ENCODE measurements around the gene SLC1A4.

The SLC1A4 gene

GRCh38 chr2:65022189-65022588 is 33.0 kb downstream of the SLC1A4 start:
- Histone ChIP-seq H3K9ac (ENCODE audit: insufficient read length) (no peak overlapping the region), H3K27ac (no peak overlapping the region), H3K9me3 (ENCODE audit: low read depth, low read length) (no peaks in the 10 kb centered on the region), H3K36me3 (ENCODE audit: insufficient read depth, low read length) (peaks cover 57% of the 10 kb centered on the region), H3K4me3 (no peak overlapping the region)
- TF ChIP-seq POLR2AphosphoS5 (IDR thresholded peaks at IDR 0.05; ENCODE audit: borderline replicate concordance, low read depth, low read length): no peak
- no peak for TF ChIP-seq FOXP2 (optimal IDR thresholded peaks at IDR 0.05; ENCODE audit: control extremely low read depth, extremely low read length, insufficient read depth)
- TF ChIP-seq EZH2 (IDR thresholded peaks at IDR 0.05): no peak
- DNase-seq (ENCODE audit: low read depth, low spot score): no peak

- TF ChIP-seq EZH2 (IDR thresholded peaks at IDR 0.05): no peak
- H3K27ac ChIP-seq: no peak overlapping the region
- no peak overlapping the region for H3K9ac ChIP-seq (ENCODE audit: insufficient read length)
- H3K4me3 ChIP-seq: no peak overlapping the region
- peaks cover 44% of the 10 kb centered on the region; the same call in 1 of the 2 replicates for H3K36me3 ChIP-seq (ENCODE audit: insufficient read depth, low read length)
- DNase-seq (ENCODE audit: low read depth, low spot score): no peak
- no peaks in the 10 kb centered on the region for H3K9me3 ChIP-seq (ENCODE audit: low read depth, low read length)
Measured at GRCh38 chr2:65023742-65024141, 34.5 kb downstream of the SLC1A4 start.

GRCh38 chr2:65024149-65024829 is 35.1 kb downstream of the SLC1A4 start:
- TF ChIP-seq POLR2AphosphoS5 (IDR thresholded peaks at IDR 0.05; ENCODE audit: borderline replicate concordance, low read depth, low read length) (no peak), FOXP2 (optimal IDR thresholded peaks at IDR 0.05; ENCODE audit: control extremely low read depth, extremely low read length, insufficient read depth) (no peak), EZH2 (IDR thresholded peaks at IDR 0.05) (no peak)
- Histone ChIP-seq H3K9ac (ENCODE audit: insufficient read length) (no peak overlapping the region), H3K27ac (peak overlapping the region; percentile 12; the same call in 1 of the 2 replicates), H3K4me3 (no peak overlapping the region), H3K9me3 (ENCODE audit: low read depth, low read length) (no peaks in the 10 kb centered on the region), H3K36me3 (ENCODE audit: insufficient read depth, low read length) (peaks cover 39% of the 10 kb centered on the region; the same call in 1 of the 2 replicates)
- no peak for DNase-seq (ENCODE audit: low read depth, low spot score)

GRCh38 chr2:65025453-65026123 is 36.4 kb downstream of the SLC1A4 start:
- H3K9ac ChIP-seq (ENCODE audit: insufficient read length): no peak overlapping the region
- H3K4me3 ChIP-seq: no peak overlapping the region
- no peak overlapping the region for H3K27ac ChIP-seq
- no peaks in the 10 kb centered on the region for H3K9me3 ChIP-seq (ENCODE audit: low read depth, low read length)
- TF ChIP-seq POLR2AphosphoS5 (IDR thresholded peaks at IDR 0.05; ENCODE audit: borderline replicate concordance, low read depth, low read length) (no peak), EZH2 (IDR thresholded peaks at IDR 0.05) (no peak)
- H3K36me3 ChIP-seq (ENCODE audit: insufficient read depth, low read length): peaks cover 26% of the 10 kb centered on the region; the same call in 1 of the 2 replicates
- no peak for DNase-seq (ENCODE audit: low read depth, low spot score)

DNA sequence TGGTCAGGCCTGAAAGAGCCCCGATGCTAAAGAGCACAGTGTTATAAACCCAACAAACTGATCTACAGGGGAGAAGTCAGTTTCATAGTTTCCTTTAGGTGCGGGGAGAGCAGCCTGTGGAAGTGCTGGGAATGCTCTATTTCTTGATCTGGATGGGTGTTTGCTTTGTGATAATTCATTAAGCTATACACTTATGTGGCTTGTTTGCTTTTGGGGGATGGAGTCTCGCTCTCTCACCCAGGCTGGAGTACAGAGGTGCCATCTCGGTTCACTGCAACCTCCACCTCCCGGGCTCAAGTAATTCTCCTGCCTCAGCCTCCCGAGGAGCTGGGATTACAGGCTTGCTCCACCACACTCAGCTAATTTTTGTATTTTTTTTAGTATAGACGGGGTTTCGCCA is 37.0 kb downstream of the SLC1A4 start:
- no peak overlapping the region for H3K9ac ChIP-seq (ENCODE audit: insufficient read length)
- no peak for DNase-seq (ENCODE audit: low read depth, low spot score)
- H3K9me3 ChIP-seq (ENCODE audit: low read depth, low read length): no peaks in the 10 kb centered on the region
- H3K27ac ChIP-seq: no peak overlapping the region
- H3K4me3 ChIP-seq: no peak overlapping the region
- TF ChIP-seq POLR2AphosphoS5 (IDR thresholded peaks at IDR 0.05; ENCODE audit: borderline replicate concordance, low read depth, low read length) (no peak), FOXP2 (optimal IDR thresholded peaks at IDR 0.05; ENCODE audit: control extremely low read depth, extremely low read length, insufficient read depth) (no peak), EZH2 (IDR thresholded peaks at IDR 0.05) (no peak)
- H3K36me3 ChIP-seq (ENCODE audit: insufficient read depth, low read length): peaks cover 20% of the 10 kb centered on the region; the same call in 1 of the 2 replicates

- no peak for DNase-seq (ENCODE audit: low read depth, low spot score)
- Histone ChIP-seq H3K9ac (ENCODE audit: insufficient read length) (no peak overlapping the region), H3K27ac (no peak overlapping the region), H3K36me3 (ENCODE audit: insufficient read depth, low read length) (peaks cover 13% of the 10 kb centered on the region; the same call in 1 of the 2 replicates), H3K4me3 (no peak overlapping the region), H3K9me3 (ENCODE audit: low read depth, low read length) (no peaks in the 10 kb centered on the region)
- TF ChIP-seq POLR2AphosphoS5 (IDR thresholded peaks at IDR 0.05; ENCODE audit: borderline replicate concordance, low read depth, low read length): no peak
- TF ChIP-seq FOXP2 (optimal IDR thresholded peaks at IDR 0.05; ENCODE audit: control extremely low read depth, extremely low read length, insufficient read depth): no peak
- no peak for TF ChIP-seq EZH2 (IDR thresholded peaks at IDR 0.05)
Measured at GRCh38 chr2:65026704-65027464, 37.7 kb downstream of the SLC1A4 start.

DNA sequence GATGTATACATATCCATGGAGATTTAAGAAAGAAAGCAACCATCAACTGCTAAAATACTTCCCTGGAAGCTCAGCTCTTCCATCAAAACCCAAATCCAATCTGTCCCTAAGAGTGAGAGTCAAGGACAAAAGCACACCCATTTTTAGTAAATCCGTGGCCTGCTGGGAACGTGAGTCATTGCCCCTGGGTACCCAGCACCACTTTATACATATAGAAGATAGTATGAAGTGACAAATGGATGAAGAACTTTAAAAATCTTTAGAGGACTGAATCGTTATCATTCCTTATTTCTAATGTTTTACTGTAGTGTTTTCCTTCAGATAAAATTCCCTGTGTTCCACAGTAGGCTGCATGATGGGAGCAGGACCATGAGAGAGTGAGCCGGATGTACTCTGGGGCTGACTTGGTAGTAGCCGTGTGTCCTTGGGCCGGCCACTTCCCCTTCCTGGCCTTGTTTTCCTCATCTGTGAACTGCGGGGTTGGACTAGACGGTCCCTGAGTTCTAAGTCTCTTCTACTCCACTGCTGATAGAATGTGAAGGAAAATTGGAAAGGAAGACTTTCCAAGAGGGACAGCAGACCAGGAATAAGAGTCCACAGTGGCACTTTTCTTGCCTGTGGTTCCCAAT is 38.5 kb downstream of the SLC1A4 start:
- no peak overlapping the region for H3K4me3 ChIP-seq
- H3K9me3 ChIP-seq (ENCODE audit: low read depth, low read length): no peaks in the 10 kb centered on the region
- H3K9ac ChIP-seq (ENCODE audit: insufficient read length): no peak overlapping the region
- H3K27ac ChIP-seq: no peak overlapping the region
- H3K36me3 ChIP-seq (ENCODE audit: insufficient read depth, low read length): peaks cover 6% of the 10 kb centered on the region; the same call in 1 of the 2 replicates
- TF ChIP-seq POLR2AphosphoS5 (IDR thresholded peaks at IDR 0.05; ENCODE audit: borderline replicate concordance, low read depth, low read length) (no peak), FOXP2 (optimal IDR thresholded peaks at IDR 0.05; ENCODE audit: control extremely low read depth, extremely low read length, insufficient read depth) (no peak), EZH2 (IDR thresholded peaks at IDR 0.05) (no peak)
- DNase-seq (ENCODE audit: low read depth, low spot score): no peak

Data from SK-N-MC (cell line).